HEK293T (cell line): ENCODE measurements around the gene RABGAP1L.

Experiments
- FOXM1 ChIP-seq: fragments of 450-650 bp; IDR thresholded peaks from 2 replicates; pipeline ENCODE4 v1.6.1; 2017; ENCODE audit warnings: mild to moderate bottlenecking, borderline replicate concordance
- HDGF ChIP-seq: fragments of 450-650 bp; IDR thresholded peaks from 2 replicates; pipeline ENCODE4 v1.6.1; 2017; ENCODE audit warnings: antibody characterized with exemption, borderline replicate concordance
- NFRKB ChIP-seq: fragments of 450-650 bp; IDR thresholded peaks from 2 replicates; pipeline ENCODE4 v1.6.1; 2016; ENCODE audit warnings: mild to moderate bottlenecking, moderate library complexity
- TARDBP ChIP-seq: fragments of 450-650 bp; IDR thresholded peaks from 2 replicates; pipeline ENCODE4 v1.6.1; 2016
- ZNF384 ChIP-seq: fragments of 450-650 bp; IDR thresholded peaks from 2 replicates; pipeline ENCODE4 v1.6.1; 2016

- TF ChIP-seq ZNF384: no peak
- TF ChIP-seq FOXM1: no peak
- TF ChIP-seq NFRKB: no peak
- TF ChIP-seq HDGF: no peak
- TF ChIP-seq TARDBP: no peak
These were observed 629.7 kb downstream of the RABGAP1L start for GRCh38 chr1:174788981-174789380.
